Mammary epithelial cell (primary cell): ENCODE measurements around the gene BMAL1.

Experiments used
- EZH2 ChIP-seq: IDR thresholded peaks from 2 replicates; pipeline ENCODE4 v1.6.1; 2012; ENCODE audit warnings: low read length, inconsistent platforms, borderline replicate concordance
- TF ChIP-seq, protein P1 (sequence below), 2 donors: IDR thresholded peaks in 1 of 2; conservative IDR thresholded peaks in 1 of 2; 2 replicates each; pipeline ENCODE4 v1.5.1; 2011 to 2012; ENCODE audit warnings: inconsistent platforms in 2 of 2, low read length in 2 of 2, mild to moderate bottlenecking in 2 of 2, control low read depth in 1 of 2, low read depth in 1 of 2; ENCODE audit not compliant: insufficient read depth in 1 of 2; ENCODE audit errors: extremely low read depth in 1 of 2

DNA sequence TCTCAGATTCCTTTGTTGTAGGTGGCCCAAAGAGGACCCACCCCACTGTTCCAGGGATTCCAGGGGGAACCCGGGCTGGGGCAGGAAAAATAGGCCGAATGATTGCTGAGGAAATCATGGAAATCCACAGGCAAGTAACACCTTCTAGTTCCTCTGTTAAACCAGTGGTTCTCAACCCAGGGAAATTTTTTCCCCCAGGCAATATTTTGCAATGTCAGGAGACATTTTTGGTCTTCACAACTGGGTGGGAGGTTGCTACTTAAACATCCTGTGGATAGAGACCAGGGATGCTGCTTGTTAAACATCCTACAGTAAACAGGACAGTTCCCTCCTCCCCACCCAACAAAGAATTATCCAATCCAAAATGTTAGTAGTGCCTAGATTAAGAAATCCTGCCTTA, 100.7 kb downstream of the BMAL1 start:
- TF ChIP-seq EZH2, result no peak
- TF ChIP-seq, protein P1, sequence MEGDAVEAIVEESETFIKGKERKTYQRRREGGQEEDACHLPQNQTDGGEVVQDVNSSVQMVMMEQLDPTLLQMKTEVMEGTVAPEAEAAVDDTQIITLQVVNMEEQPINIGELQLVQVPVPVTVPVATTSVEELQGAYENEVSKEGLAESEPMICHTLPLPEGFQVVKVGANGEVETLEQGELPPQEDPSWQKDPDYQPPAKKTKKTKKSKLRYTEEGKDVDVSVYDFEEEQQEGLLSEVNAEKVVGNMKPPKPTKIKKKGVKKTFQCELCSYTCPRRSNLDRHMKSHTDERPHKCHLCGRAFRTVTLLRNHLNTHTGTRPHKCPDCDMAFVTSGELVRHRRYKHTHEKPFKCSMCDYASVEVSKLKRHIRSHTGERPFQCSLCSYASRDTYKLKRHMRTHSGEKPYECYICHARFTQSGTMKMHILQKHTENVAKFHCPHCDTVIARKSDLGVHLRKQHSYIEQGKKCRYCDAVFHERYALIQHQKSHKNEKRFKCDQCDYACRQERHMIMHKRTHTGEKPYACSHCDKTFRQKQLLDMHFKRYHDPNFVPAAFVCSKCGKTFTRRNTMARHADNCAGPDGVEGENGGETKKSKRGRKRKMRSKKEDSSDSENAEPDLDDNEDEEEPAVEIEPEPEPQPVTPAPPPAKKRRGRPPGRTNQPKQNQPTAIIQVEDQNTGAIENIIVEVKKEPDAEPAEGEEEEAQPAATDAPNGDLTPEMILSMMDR (conservative IDR thresholded peaks at IDR 0.05 in 1 of 2, IDR thresholded peaks at IDR 0.05 in 1 of 2; ENCODE audit: extremely low read depth in 1 of 2, insufficient read depth in 1 of 2, low read depth in 1 of 2, low read length in 2 of 2), result no peak
